Gastroesophageal sphincter (tissue), 3 donors: ENCODE data around the gene MEGF11.

Source experiments
- POLR2AphosphoS5 ChIP-seq: sonication (generic); formaldehyde crosslinking; IDR thresholded peaks from one replicate; pipeline ENCODE4 v1.6.1; 2017; ENCODE audit warnings: antibody characterized with exemption
- TF ChIP-seq, protein P1 (sequence below), 4 experiments: fragments of 200-600 bp in 2 of 4; fragments of 450-650 bp in 2 of 4; sonication (generic) in 1 of 4; IDR thresholded peaks; one replicate each; pipeline ENCODE4 v1.5.1; 2017 to 2019; ENCODE audit warnings: antibody characterized with exemption in 4 of 4, mild to moderate bottlenecking in 2 of 4, moderate library complexity in 2 of 4

- TF ChIP-seq, protein P1, sequence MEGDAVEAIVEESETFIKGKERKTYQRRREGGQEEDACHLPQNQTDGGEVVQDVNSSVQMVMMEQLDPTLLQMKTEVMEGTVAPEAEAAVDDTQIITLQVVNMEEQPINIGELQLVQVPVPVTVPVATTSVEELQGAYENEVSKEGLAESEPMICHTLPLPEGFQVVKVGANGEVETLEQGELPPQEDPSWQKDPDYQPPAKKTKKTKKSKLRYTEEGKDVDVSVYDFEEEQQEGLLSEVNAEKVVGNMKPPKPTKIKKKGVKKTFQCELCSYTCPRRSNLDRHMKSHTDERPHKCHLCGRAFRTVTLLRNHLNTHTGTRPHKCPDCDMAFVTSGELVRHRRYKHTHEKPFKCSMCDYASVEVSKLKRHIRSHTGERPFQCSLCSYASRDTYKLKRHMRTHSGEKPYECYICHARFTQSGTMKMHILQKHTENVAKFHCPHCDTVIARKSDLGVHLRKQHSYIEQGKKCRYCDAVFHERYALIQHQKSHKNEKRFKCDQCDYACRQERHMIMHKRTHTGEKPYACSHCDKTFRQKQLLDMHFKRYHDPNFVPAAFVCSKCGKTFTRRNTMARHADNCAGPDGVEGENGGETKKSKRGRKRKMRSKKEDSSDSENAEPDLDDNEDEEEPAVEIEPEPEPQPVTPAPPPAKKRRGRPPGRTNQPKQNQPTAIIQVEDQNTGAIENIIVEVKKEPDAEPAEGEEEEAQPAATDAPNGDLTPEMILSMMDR (IDR thresholded peaks at IDR 0.05) = no peak
- TF ChIP-seq POLR2AphosphoS5 = no peak
Measured at GRCh38 chr15:66097151-66098021, 156.2 kb downstream of the MEGF11 start.
